Upper lobe of left lung (tissue), 4 donors: ENCODE results near the gene MTHFD1L.

ENCODE experiments used
- CTCF ChIP-seq, 6 experiments: fragments of 450-650 bp in 4 of 6; fragments of 200-600 bp in 2 of 6; sonication (generic) in 2 of 6; IDR thresholded peaks; one replicate each; pipeline ENCODE4 v1.5.1; 2016 to 2019; ENCODE audit warnings: antibody characterized with exemption in 6 of 6
- EP300 ChIP-seq, 4 donors: sonication (generic); formaldehyde crosslinking; IDR thresholded peaks; one replicate each; pipeline ENCODE4 v1.5.1; 2017; ENCODE audit warnings: antibody characterized with exemption in 4 of 4, control low read depth in 2 of 4
- POLR2A ChIP-seq, 4 donors: fragments of 450-650 bp; IDR thresholded peaks; one replicate each; pipeline ENCODE4 v1.5.1; 2016 to 2017; ENCODE audit warnings: antibody characterized with exemption in 4 of 4, mild to moderate bottlenecking in 2 of 4

DNA sequence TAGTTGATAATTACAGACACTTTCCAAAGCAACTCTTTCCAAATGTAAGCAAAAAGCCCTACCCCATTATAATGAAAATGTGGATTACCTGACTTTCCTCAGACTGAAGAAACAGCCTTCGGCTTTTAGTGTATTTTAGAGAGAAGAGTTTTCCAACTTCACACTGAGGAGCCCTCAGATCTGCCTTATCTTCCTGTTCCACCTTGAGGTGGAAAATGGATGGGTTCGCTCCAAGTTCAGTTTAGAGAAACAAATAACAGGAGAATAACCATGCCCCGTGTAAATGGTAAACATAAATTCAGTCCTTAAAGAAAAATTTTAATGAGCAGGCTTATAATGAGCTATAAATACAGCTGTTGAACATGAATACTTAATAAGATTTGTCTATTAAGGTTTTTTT is 21.1 kb upstream of the MTHFD1L start:
- TF ChIP-seq POLR2A (IDR thresholded peaks at IDR 0.05) (no peak), CTCF (IDR thresholded peaks at IDR 0.05) (no peak), EP300 (IDR thresholded peaks at IDR 0.05) (no peak)
